HEK293 (cell line): Measurements from ENCODE around the gene PEX6.

Source experiments
- KLF16 ChIP-seq: fragments of 450-650 bp; formaldehyde crosslinking; IDR thresholded peaks from 2 replicates; pipeline ENCODE4 v1.5.1; 2017; ENCODE audit warnings: missing biosample characterization, missing genetic modification characterization
- RBAK ChIP-seq: fragments of 450-650 bp; formaldehyde crosslinking; IDR thresholded peaks from 2 replicates; pipeline ENCODE4 v1.5.1; 2016; ENCODE audit warnings: missing biosample characterization, missing genetic modification characterization
- REST ChIP-seq: fragments of 450-650 bp; formaldehyde crosslinking; IDR thresholded peaks from 2 replicates; pipeline ENCODE4 v1.5.1; 2016; ENCODE audit warnings: missing biosample characterization, missing genetic modification characterization
- SP7 ChIP-seq: fragments of 450-650 bp; formaldehyde crosslinking; IDR thresholded peaks from 2 replicates; pipeline ENCODE4 v1.5.1; 2016; ENCODE audit warnings: missing biosample characterization, missing genetic modification characterization
- WT1 ChIP-seq: fragments of 450-650 bp; formaldehyde crosslinking; IDR thresholded peaks from 2 replicates; pipeline ENCODE4 v1.5.1; 2016; ENCODE audit warnings: missing biosample characterization, missing genetic modification characterization
- ZNF214 ChIP-seq: fragments of 450-650 bp; formaldehyde crosslinking; IDR thresholded peaks from 2 replicates; pipeline ENCODE4 v1.5.1; 2017; ENCODE audit warnings: missing biosample characterization, mild to moderate bottlenecking, missing genetic modification characterization, borderline replicate concordance
- ZNF248 ChIP-seq: fragments of 450-650 bp; formaldehyde crosslinking; IDR thresholded peaks from 2 replicates; pipeline ENCODE4 v1.5.1; 2017; ENCODE audit warnings: missing biosample characterization, missing genetic modification characterization
- ZNF366 ChIP-seq: fragments of 450-650 bp; formaldehyde crosslinking; conservative IDR thresholded peaks from 2 replicates; pipeline ENCODE4 v1.5.1; 2016; ENCODE audit warnings: missing biosample characterization, missing genetic modification characterization
- ZNF416 ChIP-seq: fragments of 450-650 bp; formaldehyde crosslinking; IDR thresholded peaks from 2 replicates; pipeline ENCODE4 v1.5.1; 2016; ENCODE audit warnings: missing biosample characterization, missing genetic modification characterization
- ZNF518A ChIP-seq: fragments of 450-650 bp; formaldehyde crosslinking; conservative IDR thresholded peaks from 2 replicates; pipeline ENCODE4 v1.5.1; 2016; ENCODE audit warnings: low read depth, missing biosample characterization, missing genetic modification characterization
- ZNF521 ChIP-seq: fragments of 450-650 bp; formaldehyde crosslinking; IDR thresholded peaks from 2 replicates; pipeline ENCODE4 v1.5.1; 2017; ENCODE audit warnings: missing biosample characterization, mild to moderate bottlenecking, missing genetic modification characterization
- ZNF585B ChIP-seq: fragments of 450-650 bp; formaldehyde crosslinking; IDR thresholded peaks from 2 replicates; pipeline ENCODE4 v1.5.1; 2016; ENCODE audit warnings: missing biosample characterization, missing genetic modification characterization
- ZNF621 ChIP-seq: fragments of 450-650 bp; formaldehyde crosslinking; IDR thresholded peaks from 2 replicates; pipeline ENCODE4 v1.5.1; 2017; ENCODE audit warnings: missing biosample characterization, missing genetic modification characterization
- ZNF624 ChIP-seq: fragments of 450-650 bp; formaldehyde crosslinking; IDR thresholded peaks from 2 replicates; pipeline ENCODE4 v1.5.1; 2017; ENCODE audit warnings: missing biosample characterization, missing genetic modification characterization
- ZNF639 ChIP-seq: fragments of 450-650 bp; formaldehyde crosslinking; IDR thresholded peaks from 2 replicates; pipeline ENCODE4 v1.5.1; 2016; ENCODE audit warnings: missing biosample characterization, missing genetic modification characterization
- ZNF645 ChIP-seq: fragments of 450-650 bp; formaldehyde crosslinking; IDR thresholded peaks from 2 replicates; pipeline ENCODE4; 2016; ENCODE audit warnings: missing biosample characterization, missing genetic modification characterization
- ZNF692 ChIP-seq: fragments of 450-650 bp; formaldehyde crosslinking; IDR thresholded peaks from 2 replicates; pipeline ENCODE4 v1.5.1; 2016; ENCODE audit warnings: missing biosample characterization, missing genetic modification characterization
- ZSCAN16 ChIP-seq: fragments of 450-650 bp; formaldehyde crosslinking; IDR thresholded peaks from 2 replicates; pipeline ENCODE4 v1.5.1; 2016; ENCODE audit warnings: missing biosample characterization, missing genetic modification characterization
- TF ChIP-seq, protein P1 (sequence below): fragments of 450-650 bp; formaldehyde crosslinking; IDR thresholded peaks from 2 replicates; pipeline ENCODE4 v1.5.1; 2016; ENCODE audit warnings: missing biosample characterization, missing genetic modification characterization
- TF ChIP-seq, protein P2 (sequence below): fragments of 450-650 bp; IDR thresholded peaks from 2 replicates; pipeline ENCODE4 v1.5.1; 2018; ENCODE audit warnings: missing biosample characterization, missing genetic modification characterization
- TF ChIP-seq, protein P3 (sequence below): fragments of 450-650 bp; formaldehyde crosslinking; IDR thresholded peaks from 2 replicates; pipeline ENCODE4 v1.5.1; 2016; ENCODE audit warnings: missing biosample characterization, missing genetic modification characterization

The PEX6 gene

GRCh38 chr6:42978839-42979522 lies at the start of gene PEX6 (continued):
- no peak for TF ChIP-seq ZNF645 (tag by site-specific recombination)
- TF ChIP-seq, protein P1, sequence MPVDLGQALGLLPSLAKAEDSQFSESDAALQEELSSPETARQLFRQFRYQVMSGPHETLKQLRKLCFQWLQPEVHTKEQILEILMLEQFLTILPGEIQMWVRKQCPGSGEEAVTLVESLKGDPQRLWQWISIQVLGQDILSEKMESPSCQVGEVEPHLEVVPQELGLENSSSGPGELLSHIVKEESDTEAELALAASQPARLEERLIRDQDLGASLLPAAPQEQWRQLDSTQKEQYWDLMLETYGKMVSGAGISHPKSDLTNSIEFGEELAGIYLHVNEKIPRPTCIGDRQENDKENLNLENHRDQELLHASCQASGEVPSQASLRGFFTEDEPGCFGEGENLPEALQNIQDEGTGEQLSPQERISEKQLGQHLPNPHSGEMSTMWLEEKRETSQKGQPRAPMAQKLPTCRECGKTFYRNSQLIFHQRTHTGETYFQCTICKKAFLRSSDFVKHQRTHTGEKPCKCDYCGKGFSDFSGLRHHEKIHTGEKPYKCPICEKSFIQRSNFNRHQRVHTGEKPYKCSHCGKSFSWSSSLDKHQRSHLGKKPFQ (tag by site-specific recombination): no peak
- no peak for TF ChIP-seq RBAK
- TF ChIP-seq ZNF214 (tag by site-specific recombination): no peak
- peak; percentile 65; the same call in 1 of the 2 replicates for TF ChIP-seq ZNF639 (tag by site-specific recombination)
- TF ChIP-seq ZNF518A (tag by site-specific recombination): peak; percentile 62
- TF ChIP-seq KLF16 (tag by site-specific recombination): peak; percentile 52; the same call in 1 of the 2 replicates
- TF ChIP-seq ZNF521: no peak
- peak; percentile 56 for TF ChIP-seq SP7 (tag by site-specific recombination)
- no peak for TF ChIP-seq ZSCAN16
- no peak for TF ChIP-seq ZNF416 (tag by site-specific recombination)
- no peak for TF ChIP-seq ZNF248 (tag by site-specific recombination)
- TF ChIP-seq ZNF366 (tag by site-specific recombination): no peak
- TF ChIP-seq ZNF692 (tag by site-specific recombination): peak; percentile 74; the same call in 1 of the 2 replicates
- TF ChIP-seq, protein P2, sequence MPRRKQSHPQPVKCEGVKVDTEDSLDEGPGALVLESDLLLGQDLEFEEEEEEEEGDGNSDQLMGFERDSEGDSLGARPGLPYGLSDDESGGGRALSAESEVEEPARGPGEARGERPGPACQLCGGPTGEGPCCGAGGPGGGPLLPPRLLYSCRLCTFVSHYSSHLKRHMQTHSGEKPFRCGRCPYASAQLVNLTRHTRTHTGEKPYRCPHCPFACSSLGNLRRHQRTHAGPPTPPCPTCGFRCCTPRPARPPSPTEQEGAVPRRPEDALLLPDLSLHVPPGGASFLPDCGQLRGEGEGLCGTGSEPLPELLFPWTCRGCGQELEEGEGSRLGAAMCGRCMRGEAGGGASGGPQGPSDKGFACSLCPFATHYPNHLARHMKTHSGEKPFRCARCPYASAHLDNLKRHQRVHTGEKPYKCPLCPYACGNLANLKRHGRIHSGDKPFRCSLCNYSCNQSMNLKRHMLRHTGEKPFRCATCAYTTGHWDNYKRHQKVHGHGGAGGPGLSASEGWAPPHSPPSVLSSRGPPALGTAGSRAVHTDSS (tag by site-specific recombination): peak; percentile 72; the same call in 1 of the 2 replicates
- no peak for TF ChIP-seq ZNF585B
- TF ChIP-seq ZNF621 (tag by site-specific recombination): no peak
- no peak for TF ChIP-seq ZNF624
- no peak for TF ChIP-seq REST (tag by site-specific recombination)
- TF ChIP-seq, protein P3, sequence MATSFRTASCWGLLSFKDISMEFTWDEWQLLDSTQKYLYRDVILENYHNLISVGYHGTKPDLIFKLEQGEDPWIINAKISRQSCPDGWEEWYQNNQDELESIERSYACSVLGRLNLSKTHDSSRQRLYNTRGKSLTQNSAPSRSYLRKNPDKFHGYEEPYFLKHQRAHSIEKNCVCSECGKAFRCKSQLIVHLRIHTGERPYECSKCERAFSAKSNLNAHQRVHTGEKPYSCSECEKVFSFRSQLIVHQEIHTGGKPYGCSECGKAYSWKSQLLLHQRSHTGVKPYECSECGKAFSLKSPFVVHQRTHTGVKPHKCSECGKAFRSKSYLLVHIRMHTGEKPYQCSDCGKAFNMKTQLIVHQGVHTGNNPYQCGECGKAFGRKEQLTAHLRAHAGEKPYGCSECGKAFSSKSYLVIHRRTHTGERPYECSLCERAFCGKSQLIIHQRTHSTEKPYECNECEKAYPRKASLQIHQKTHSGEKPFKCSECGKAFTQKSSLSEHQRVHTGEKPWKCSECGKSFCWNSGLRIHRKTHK (tag by site-specific recombination): no peak
- peak; percentile 35; the same call in 1 of the 2 replicates for TF ChIP-seq WT1 (tag by site-specific recombination)
